ENCODE data around the gene REC8.

DNA sequence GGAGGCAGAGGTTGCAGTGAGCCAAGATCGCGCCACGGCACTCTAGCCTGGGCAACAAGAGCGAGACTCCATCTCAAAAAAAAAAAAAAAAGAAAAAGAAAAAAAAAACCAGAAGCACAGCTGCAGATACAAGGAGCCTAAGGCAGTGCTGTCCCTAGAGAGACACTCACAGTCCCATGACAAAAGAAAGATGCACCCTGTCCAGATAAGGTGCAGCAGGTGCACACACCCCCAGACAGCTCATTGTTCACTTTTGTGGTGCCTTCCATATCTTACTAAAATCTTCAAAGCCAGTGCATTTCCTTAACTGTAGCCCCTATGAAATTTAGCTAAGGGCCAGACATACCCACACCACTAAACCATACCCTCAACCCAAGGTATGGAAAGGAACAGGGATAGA, 49.5 kb upstream of the REC8 start:
- TF ChIP-seq, protein P1, sequence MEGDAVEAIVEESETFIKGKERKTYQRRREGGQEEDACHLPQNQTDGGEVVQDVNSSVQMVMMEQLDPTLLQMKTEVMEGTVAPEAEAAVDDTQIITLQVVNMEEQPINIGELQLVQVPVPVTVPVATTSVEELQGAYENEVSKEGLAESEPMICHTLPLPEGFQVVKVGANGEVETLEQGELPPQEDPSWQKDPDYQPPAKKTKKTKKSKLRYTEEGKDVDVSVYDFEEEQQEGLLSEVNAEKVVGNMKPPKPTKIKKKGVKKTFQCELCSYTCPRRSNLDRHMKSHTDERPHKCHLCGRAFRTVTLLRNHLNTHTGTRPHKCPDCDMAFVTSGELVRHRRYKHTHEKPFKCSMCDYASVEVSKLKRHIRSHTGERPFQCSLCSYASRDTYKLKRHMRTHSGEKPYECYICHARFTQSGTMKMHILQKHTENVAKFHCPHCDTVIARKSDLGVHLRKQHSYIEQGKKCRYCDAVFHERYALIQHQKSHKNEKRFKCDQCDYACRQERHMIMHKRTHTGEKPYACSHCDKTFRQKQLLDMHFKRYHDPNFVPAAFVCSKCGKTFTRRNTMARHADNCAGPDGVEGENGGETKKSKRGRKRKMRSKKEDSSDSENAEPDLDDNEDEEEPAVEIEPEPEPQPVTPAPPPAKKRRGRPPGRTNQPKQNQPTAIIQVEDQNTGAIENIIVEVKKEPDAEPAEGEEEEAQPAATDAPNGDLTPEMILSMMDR (IDR thresholded peaks at IDR 0.05; ENCODE audit: low read depth, low read length, missing input control) = no peak
- TF ChIP-seq SP1 (IDR thresholded peaks at IDR 0.05) (no peak), RAD21 (IDR thresholded peaks at IDR 0.05) (no peak), YY1 (IDR thresholded peaks at IDR 0.05) (no peak), GABPA (IDR thresholded peaks at IDR 0.05 in 1 of 2, conservative IDR thresholded peaks at IDR 0.05 in 1 of 2) (no peak), HNF4G (IDR thresholded peaks at IDR 0.05) (no peak), NR2F2 (IDR thresholded peaks at IDR 0.05) (no peak), JUND (IDR thresholded peaks at IDR 0.05) (no peak), TAF1 (conservative IDR thresholded peaks at IDR 0.05) (no peak), RXRA (IDR thresholded peaks at IDR 0.05) (no peak)
- TF ChIP-seq, protein P2, sequence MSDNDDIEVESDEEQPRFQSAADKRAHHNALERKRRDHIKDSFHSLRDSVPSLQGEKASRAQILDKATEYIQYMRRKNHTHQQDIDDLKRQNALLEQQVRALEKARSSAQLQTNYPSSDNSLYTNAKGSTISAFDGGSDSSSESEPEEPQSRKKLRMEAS (IDR thresholded peaks at IDR 0.05) = no peak
- TF ChIP-seq, protein P3, sequence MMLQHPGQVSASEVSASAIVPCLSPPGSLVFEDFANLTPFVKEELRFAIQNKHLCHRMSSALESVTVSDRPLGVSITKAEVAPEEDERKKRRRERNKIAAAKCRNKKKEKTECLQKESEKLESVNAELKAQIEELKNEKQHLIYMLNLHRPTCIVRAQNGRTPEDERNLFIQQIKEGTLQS (IDR thresholded peaks at IDR 0.05) = no peak
